ENCODE data around the gene ELMO3. TPM values are rescaled to one million over a fixed set of nuclear protein-coding genes. Genes with fewer than 3 reads are reported as not detected.

Gene ELMO3
- total RNA-seq, 1 experiment from 2014 or later, result 2.0 TPM

- POLR2A ChIA-PET, result no interaction called here
- peak; percentile 12 for TF ChIP-seq POLR2AphosphoS5 (IDR thresholded peaks at IDR 0.05; ENCODE audit: low read depth, low read length)
- no peak for TF ChIP-seq TCF7L2 (IDR thresholded peaks at IDR 0.05; ENCODE audit: low read depth, low read length)
- DNase-seq (ENCODE audit: low read depth, low spot score), result no peak
- H3K9me3 ChIP-seq (ENCODE audit: control insufficient read depth, insufficient read depth, low read depth, low read length), result no peaks in the 10 kb centered on the region
- no peaks in the 10 kb centered on the region for H3K27me3 ChIP-seq (ENCODE audit: control insufficient read depth, insufficient read depth, low read length)
- no TSS peak for BruUV-seq (replicated peaks)
- no peaks in the 10 kb centered on the region for H3K36me3 ChIP-seq (ENCODE audit: control insufficient read depth, insufficient read depth, low read length)
- ATAC-seq, result peak; percentile 74
- H3K4me3 ChIP-seq (ENCODE audit: low read depth in 2 of 2, low read length in 2 of 2), result no peak overlapping the region
- H3K27ac ChIP-seq (ENCODE audit: low read length), result no peak overlapping the region
- intact Hi-C loops (cut with micrococcal nuclease; ENCODE audit: unreplicated experiment) (no loop called here), in situ Hi-C loops (cut with HindIII; ENCODE audit: low pct_unique_long_range_greater_than_20kb, low sequenced_read_pairs) (no loop called here)
- peaks cover 18% of the 10 kb centered on the region for H3K4me1 ChIP-seq (ENCODE audit: control insufficient read depth, insufficient read depth, low read length)
- CTCF ChIA-PET, result no interaction called here
Measured at GRCh38 chr16:67207249-67208091, 8.5 kb downstream of the ELMO3 start.

GRCh38 chr16:67208154-67208896, 9.4 kb downstream of the ELMO3 start:
- Histone ChIP-seq H3K27me3 (ENCODE audit: control insufficient read depth, insufficient read depth, low read length) (no peaks in the 10 kb centered on the region), H3K36me3 (ENCODE audit: control insufficient read depth, insufficient read depth, low read length) (no peaks in the 10 kb centered on the region), H3K4me3 (ENCODE audit: low read depth in 2 of 2, low read length in 2 of 2) (no peak overlapping the region), H3K4me1 (ENCODE audit: control insufficient read depth, insufficient read depth, low read length) (peaks cover 18% of the 10 kb centered on the region), H3K27ac (ENCODE audit: low read length) (no peak overlapping the region), H3K9me3 (ENCODE audit: control insufficient read depth, insufficient read depth, low read depth, low read length) (no peaks in the 10 kb centered on the region)
- intact Hi-C loops (cut with micrococcal nuclease; ENCODE audit: unreplicated experiment) (no loop called here), in situ Hi-C loops (cut with HindIII; ENCODE audit: low pct_unique_long_range_greater_than_20kb, low sequenced_read_pairs) (no loop called here)
- TF ChIP-seq POLR2AphosphoS5 (IDR thresholded peaks at IDR 0.05; ENCODE audit: low read depth, low read length) (no peak; the same call in 1 of the 2 replicates), REST (IDR thresholded peaks at IDR 0.05; ENCODE audit: insufficient read depth in 1 of 2, low read depth in 2 of 2, low read length in 1 of 2) (no peak), CTCF (IDR thresholded peaks at IDR 0.05) (no peak), SIN3A (IDR thresholded peaks at IDR 0.05; ENCODE audit: borderline replicate concordance, insufficient read depth, low read depth, low read length) (no peak), TCF7L2 (IDR thresholded peaks at IDR 0.05; ENCODE audit: low read depth, low read length) (no peak)
- POLR2A ChIA-PET, result interaction anchor here (0.9 kb wide), 1 partner anchor 10 kb away, joined by 4 read pairs; no protein-coding TSS in a partner anchor
- DNase-seq (ENCODE audit: low read depth, low spot score) (no peak), ATAC-seq (no peak)
- BruUV-seq (replicated peaks), result no TSS peak
- CTCF ChIA-PET, result interaction anchor here (0.5 kb wide), 1 partner anchor 10 kb away, joined by 4 read pairs; no protein-coding TSS in a partner anchor
